Measurements from ENCODE around the gene MACROH2A1. TPM values are rescaled to one million over a fixed set of nuclear protein-coding genes. Genes with fewer than 3 reads are reported as not detected.

Gene MACROH2A1
- total RNA-seq, 4 donors from 2014 or later = 196 to 234 (median 208) TPM

- no peak for TF ChIP-seq POLR2A (IDR thresholded peaks at IDR 0.05)
- no peak for TF ChIP-seq CTCF (IDR thresholded peaks at IDR 0.05)
- 78 to 90% methylated on average over 1 of the region's 1 CpG for WGBS, 2 donors
- no peak for DNase-seq (ENCODE audit: low spot score in 2 of 2)
- no peak overlapping the region for H3K4me3 ChIP-seq (ENCODE audit: low read depth, poor library complexity, severe bottlenecking)
- intact Hi-C loops (cut with DNase I; ENCODE audit: low total_unique reads) = no loop called here
Measured at GRCh38 chr5:135355169-135355568, 43.9 kb downstream of the MACROH2A1 start.

DNA sequence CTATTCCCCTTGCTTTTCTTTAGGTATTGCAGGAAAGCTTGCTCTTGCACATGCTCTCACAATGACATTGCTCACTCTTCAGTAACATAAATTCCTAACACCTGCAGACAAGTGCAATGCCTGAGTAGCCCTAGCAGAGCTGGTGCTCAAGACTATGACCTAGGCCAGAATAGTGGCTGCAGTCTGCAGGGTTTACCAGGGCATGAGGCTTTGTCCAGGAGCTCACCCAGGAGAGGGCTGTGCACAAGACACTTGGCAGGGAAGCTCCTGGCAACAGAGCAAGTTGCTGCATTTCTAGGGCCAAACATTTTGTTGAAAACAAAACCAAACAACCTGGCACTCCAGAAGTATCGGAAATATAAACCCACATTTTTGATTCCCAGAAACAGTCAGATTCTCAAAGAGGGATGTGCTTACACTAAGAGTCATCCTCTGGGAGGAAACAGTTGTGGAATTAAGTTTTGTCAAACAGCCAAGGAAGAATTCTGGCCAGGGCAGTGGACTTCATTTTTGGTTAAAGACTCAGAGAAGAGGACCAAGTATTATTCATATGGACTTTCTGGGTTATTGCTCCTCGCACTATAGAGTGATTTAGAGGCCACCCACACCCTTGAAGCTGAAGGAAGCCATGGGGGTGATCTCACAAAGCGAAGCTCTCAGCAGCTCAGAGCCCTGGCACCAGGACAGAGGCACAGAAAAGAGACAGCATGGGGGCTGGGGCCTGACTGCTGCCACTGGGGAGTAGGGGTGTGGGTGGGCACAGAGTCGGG, 44.9 kb downstream of the MACROH2A1 start:
- TF ChIP-seq POLR2A (IDR thresholded peaks at IDR 0.05) (no peak), CTCF (IDR thresholded peaks at IDR 0.05) (no peak)
- 54 to 71% methylated on average over 4 of the region's 4 CpGs for WGBS, 2 donors
- no peak overlapping the region for H3K4me3 ChIP-seq (ENCODE audit: low read depth, poor library complexity, severe bottlenecking)
- intact Hi-C loops (cut with DNase I; ENCODE audit: low total_unique reads) = no loop called here
- no peak for DNase-seq (ENCODE audit: low spot score in 2 of 2)

DNA sequence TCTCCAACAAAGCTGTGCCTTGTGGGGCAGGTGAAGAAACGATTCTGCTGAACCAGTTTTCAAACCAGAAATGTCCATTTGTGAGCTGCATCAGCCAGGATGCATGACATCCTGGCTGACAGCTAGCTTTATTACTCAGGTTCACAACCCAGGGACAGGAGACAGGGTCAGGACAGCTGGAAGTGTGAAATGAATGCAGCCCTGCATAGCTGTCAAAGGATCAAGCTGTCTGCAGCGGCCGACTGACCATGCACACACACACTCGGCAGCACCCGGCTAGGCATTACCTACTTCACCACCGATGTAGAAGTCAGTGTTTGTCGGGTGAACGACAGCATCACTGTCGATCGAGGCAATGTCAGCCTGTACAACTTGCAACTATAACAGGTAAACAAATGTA, 48.5 kb downstream of the MACROH2A1 start:
- TF ChIP-seq CTCF (IDR thresholded peaks at IDR 0.05) (no peak), POLR2A (IDR thresholded peaks at IDR 0.05) (no peak)
- WGBS, 2 donors = 91% methylated on average over 10 of the region's 10 CpGs

GRCh38 chr5:135349886-135350285, 49.1 kb downstream of the MACROH2A1 start:
- intact Hi-C loops (cut with DNase I; ENCODE audit: low total_unique reads) = loop anchor here (10.0 kb wide), 1 partner anchor 1645 kb away; no protein-coding TSS in a partner anchor
- no peak for DNase-seq (ENCODE audit: low spot score in 2 of 2)
- no peak for TF ChIP-seq POLR2A (IDR thresholded peaks at IDR 0.05)
- TF ChIP-seq CTCF (IDR thresholded peaks at IDR 0.05) = no peak
- H3K4me3 ChIP-seq (ENCODE audit: low read depth, poor library complexity, severe bottlenecking) = no peak overlapping the region

More for the DNA sequence above, 48.5 kb downstream of the MACROH2A1 start:
- intact Hi-C loops (cut with DNase I; ENCODE audit: low total_unique reads) = no loop called here
- DNase-seq (ENCODE audit: low spot score in 2 of 2) = no peak
- H3K4me3 ChIP-seq (ENCODE audit: low read depth, poor library complexity, severe bottlenecking) = no peak overlapping the region

DNA sequence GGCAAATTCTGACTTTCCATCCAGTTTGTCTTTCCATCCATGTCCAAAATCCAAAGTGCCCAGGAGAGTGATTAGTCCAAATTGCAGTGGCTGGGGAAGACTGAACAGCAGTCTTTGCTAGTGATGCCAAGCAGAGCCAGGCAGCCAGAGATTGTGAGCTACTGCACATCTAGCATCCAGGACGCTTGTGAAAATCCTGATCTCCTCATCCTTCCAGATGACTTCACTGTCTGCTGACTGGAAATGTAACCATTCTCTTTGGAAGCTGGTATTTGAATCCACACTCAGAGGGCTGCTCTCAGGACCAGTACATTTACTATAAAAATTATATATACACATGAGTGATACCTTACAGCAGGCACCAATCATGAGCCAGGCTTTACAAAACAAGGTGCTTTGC, 49.6 kb downstream of the MACROH2A1 start:
- intact Hi-C loops (cut with DNase I; ENCODE audit: low total_unique reads) = loop anchor here (10.0 kb wide), 1 partner anchor 1645 kb away; no protein-coding TSS in a partner anchor
- TF ChIP-seq POLR2A (IDR thresholded peaks at IDR 0.05) (no peak), CTCF (IDR thresholded peaks at IDR 0.05) (no peak)
- H3K4me3 ChIP-seq (ENCODE audit: low read depth, poor library complexity, severe bottlenecking) = no peak overlapping the region
- no peak for DNase-seq (ENCODE audit: low spot score in 2 of 2)
- WGBS, 2 donors = 82 to 94% methylated on average over 1 of the region's 1 CpG
